ENCODE measurements around the gene GRID2. TPM values are rescaled to one million over a fixed set of nuclear protein-coding genes. Genes with fewer than 3 reads are reported as not detected.

The GRID2 gene
- total and polyA plus RNA-seq, 9 of the 15 experiments (the other 6 are each of a cell fraction or from before 2014, with no cell fraction given), result 0.04 TPM; not detected in 7

DNA sequence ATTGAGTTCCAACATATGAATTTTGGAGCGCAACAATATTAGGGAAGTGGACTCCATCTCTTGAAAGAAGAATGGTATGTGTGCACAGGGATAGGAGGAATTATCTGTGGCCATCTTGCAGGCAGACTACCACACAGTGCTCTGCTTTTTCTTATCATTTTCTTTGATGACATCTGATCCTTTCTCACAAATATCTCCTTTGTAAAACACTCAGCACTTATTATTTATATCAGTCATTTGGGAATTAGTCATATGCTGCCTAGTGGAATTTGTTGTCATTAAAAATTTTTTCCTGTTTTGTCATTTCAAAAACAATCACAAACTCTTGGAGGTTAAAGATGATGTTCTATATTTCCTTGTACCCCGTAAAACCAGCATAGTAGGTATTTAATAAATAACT is 1080.5 kb downstream of the GRID2 start (continued):
- TF ChIP-seq, protein P1, sequence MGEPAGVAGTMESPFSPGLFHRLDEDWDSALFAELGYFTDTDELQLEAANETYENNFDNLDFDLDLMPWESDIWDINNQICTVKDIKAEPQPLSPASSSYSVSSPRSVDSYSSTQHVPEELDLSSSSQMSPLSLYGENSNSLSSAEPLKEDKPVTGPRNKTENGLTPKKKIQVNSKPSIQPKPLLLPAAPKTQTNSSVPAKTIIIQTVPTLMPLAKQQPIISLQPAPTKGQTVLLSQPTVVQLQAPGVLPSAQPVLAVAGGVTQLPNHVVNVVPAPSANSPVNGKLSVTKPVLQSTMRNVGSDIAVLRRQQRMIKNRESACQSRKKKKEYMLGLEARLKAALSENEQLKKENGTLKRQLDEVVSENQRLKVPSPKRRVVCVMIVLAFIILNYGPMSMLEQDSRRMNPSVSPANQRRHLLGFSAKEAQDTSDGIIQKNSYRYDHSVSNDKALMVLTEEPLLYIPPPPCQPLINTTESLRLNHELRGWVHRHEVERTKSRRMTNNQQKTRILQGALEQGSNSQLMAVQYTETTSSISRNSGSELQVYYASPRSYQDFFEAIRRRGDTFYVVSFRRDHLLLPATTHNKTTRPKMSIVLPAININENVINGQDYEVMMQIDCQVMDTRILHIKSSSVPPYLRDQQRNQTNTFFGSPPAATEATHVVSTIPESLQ (CRISPR knock-in tag; IDR thresholded peaks at IDR 0.05), result no peak
- TF ChIP-seq, protein P2, sequence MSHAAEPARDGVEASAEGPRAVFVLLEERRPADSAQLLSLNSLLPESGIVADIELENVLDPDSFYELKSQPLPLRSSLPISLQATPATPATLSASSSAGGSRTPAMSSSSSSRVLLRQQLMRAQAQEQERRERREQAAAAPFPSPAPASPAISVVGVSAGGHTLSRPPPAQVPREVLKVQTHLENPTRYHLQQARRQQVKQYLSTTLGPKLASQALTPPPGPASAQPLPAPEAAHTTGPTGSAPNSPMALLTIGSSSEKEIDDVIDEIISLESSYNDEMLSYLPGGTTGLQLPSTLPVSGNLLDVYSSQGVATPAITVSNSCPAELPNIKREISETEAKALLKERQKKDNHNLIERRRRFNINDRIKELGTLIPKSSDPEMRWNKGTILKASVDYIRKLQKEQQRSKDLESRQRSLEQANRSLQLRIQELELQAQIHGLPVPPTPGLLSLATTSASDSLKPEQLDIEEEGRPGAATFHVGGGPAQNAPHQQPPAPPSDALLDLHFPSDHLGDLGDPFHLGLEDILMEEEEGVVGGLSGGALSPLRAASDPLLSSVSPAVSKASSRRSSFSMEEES (CRISPR knock-in tag; IDR thresholded peaks at IDR 0.05), result no peak
- TF ChIP-seq CREM (IDR thresholded peaks at IDR 0.05; ENCODE audit: low read depth) (no peak), FOXJ3 (CRISPR knock-in tag; IDR thresholded peaks at IDR 0.05) (no peak), KLF6 (CRISPR knock-in tag; IDR thresholded peaks at IDR 0.05; ENCODE audit: borderline replicate concordance) (no peak), ZFX (CRISPR knock-in tag; IDR thresholded peaks at IDR 0.05) (no peak), GATAD2B (IDR thresholded peaks at IDR 0.05; ENCODE audit: borderline replicate concordance) (no peak), ZBTB17 (CRISPR knock-in tag; IDR thresholded peaks at IDR 0.05) (no peak), NFXL1 (CRISPR knock-in tag; IDR thresholded peaks at IDR 0.05) (no peak), ZNF121 (CRISPR knock-in tag; conservative IDR thresholded peaks at IDR 0.05) (no peak)
- TF ChIP-seq, protein P3, sequence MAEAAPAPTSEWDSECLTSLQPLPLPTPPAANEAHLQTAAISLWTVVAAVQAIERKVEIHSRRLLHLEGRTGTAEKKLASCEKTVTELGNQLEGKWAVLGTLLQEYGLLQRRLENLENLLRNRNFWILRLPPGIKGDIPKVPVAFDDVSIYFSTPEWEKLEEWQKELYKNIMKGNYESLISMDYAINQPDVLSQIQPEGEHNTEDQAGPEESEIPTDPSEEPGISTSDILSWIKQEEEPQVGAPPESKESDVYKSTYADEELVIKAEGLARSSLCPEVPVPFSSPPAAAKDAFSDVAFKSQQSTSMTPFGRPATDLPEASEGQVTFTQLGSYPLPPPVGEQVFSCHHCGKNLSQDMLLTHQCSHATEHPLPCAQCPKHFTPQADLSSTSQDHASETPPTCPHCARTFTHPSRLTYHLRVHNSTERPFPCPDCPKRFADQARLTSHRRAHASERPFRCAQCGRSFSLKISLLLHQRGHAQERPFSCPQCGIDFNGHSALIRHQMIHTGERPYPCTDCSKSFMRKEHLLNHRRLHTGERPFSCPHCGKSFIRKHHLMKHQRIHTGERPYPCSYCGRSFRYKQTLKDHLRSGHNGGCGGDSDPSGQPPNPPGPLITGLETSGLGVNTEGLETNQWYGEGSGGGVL (CRISPR knock-in tag; IDR thresholded peaks at IDR 0.05), result no peak
- TF ChIP-seq, protein P4, sequence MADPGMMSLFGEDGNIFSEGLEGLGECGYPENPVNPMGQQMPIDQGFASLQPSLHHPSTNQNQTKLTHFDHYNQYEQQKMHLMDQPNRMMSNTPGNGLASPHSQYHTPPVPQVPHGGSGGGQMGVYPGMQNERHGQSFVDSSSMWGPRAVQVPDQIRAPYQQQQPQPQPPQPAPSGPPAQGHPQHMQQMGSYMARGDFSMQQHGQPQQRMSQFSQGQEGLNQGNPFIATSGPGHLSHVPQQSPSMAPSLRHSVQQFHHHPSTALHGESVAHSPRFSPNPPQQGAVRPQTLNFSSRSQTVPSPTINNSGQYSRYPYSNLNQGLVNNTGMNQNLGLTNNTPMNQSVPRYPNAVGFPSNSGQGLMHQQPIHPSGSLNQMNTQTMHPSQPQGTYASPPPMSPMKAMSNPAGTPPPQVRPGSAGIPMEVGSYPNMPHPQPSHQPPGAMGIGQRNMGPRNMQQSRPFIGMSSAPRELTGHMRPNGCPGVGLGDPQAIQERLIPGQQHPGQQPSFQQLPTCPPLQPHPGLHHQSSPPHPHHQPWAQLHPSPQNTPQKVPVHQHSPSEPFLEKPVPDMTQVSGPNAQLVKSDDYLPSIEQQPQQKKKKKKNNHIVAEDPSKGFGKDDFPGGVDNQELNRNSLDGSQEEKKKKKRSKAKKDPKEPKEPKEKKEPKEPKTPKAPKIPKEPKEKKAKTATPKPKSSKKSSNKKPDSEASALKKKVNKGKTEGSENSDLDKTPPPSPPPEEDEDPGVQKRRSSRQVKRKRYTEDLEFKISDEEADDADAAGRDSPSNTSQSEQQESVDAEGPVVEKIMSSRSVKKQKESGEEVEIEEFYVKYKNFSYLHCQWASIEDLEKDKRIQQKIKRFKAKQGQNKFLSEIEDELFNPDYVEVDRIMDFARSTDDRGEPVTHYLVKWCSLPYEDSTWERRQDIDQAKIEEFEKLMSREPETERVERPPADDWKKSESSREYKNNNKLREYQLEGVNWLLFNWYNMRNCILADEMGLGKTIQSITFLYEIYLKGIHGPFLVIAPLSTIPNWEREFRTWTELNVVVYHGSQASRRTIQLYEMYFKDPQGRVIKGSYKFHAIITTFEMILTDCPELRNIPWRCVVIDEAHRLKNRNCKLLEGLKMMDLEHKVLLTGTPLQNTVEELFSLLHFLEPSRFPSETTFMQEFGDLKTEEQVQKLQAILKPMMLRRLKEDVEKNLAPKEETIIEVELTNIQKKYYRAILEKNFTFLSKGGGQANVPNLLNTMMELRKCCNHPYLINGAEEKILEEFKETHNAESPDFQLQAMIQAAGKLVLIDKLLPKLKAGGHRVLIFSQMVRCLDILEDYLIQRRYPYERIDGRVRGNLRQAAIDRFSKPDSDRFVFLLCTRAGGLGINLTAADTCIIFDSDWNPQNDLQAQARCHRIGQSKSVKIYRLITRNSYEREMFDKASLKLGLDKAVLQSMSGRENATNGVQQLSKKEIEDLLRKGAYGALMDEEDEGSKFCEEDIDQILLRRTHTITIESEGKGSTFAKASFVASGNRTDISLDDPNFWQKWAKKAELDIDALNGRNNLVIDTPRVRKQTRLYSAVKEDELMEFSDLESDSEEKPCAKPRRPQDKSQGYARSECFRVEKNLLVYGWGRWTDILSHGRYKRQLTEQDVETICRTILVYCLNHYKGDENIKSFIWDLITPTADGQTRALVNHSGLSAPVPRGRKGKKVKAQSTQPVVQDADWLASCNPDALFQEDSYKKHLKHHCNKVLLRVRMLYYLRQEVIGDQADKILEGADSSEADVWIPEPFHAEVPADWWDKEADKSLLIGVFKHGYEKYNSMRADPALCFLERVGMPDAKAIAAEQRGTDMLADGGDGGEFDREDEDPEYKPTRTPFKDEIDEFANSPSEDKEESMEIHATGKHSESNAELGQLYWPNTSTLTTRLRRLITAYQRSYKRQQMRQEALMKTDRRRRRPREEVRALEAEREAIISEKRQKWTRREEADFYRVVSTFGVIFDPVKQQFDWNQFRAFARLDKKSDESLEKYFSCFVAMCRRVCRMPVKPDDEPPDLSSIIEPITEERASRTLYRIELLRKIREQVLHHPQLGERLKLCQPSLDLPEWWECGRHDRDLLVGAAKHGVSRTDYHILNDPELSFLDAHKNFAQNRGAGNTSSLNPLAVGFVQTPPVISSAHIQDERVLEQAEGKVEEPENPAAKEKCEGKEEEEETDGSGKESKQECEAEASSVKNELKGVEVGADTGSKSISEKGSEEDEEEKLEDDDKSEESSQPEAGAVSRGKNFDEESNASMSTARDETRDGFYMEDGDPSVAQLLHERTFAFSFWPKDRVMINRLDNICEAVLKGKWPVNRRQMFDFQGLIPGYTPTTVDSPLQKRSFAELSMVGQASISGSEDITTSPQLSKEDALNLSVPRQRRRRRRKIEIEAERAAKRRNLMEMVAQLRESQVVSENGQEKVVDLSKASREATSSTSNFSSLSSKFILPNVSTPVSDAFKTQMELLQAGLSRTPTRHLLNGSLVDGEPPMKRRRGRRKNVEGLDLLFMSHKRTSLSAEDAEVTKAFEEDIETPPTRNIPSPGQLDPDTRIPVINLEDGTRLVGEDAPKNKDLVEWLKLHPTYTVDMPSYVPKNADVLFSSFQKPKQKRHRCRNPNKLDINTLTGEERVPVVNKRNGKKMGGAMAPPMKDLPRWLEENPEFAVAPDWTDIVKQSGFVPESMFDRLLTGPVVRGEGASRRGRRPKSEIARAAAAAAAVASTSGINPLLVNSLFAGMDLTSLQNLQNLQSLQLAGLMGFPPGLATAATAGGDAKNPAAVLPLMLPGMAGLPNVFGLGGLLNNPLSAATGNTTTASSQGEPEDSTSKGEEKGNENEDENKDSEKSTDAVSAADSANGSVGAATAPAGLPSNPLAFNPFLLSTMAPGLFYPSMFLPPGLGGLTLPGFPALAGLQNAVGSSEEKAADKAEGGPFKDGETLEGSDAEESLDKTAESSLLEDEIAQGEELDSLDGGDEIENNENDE (IDR thresholded peaks at IDR 0.05; ENCODE audit: low read depth, low read length), result no peak
